G401 (cell line): Measurements from ENCODE around the gene DYNLL2. TPM values are rescaled to one million over a fixed set of nuclear protein-coding genes. Genes with fewer than 3 reads are reported as not detected.
A peak's percentile ranks its signal among the peaks of the same experiment; 100 is the strongest.
"Not testable (repeated sequence)": the region's sequence is repeated elsewhere in the genome, so short reads cannot be mapped to it uniquely, and the experiment has no call there.

ENCODE experiments used
- DNase-seq: peaks from one replicate; pipeline ENCODE4 v3.0.0-alpha.2; 2015; ENCODE audit warnings: low spot score
- in situ Hi-C: cut with HindIII; loops from 2 replicates; pipeline ENCODE4 v1.10.0; 2016; ENCODE audit warnings: low sequenced_read_pairs, mixed read lengths
- total RNA-seq: library from RNA; depleted of rRNA; stranded (reverse); fragments of >200 nt; shearing (Covaris generic); gene quantifications from 2 replicates; pipeline ENCODE4 v1.2.3, GENCODE V29; 2014

Gene DYNLL2
- total RNA-seq, 1 experiment from 2014 or later = 11.5 TPM

DNA sequence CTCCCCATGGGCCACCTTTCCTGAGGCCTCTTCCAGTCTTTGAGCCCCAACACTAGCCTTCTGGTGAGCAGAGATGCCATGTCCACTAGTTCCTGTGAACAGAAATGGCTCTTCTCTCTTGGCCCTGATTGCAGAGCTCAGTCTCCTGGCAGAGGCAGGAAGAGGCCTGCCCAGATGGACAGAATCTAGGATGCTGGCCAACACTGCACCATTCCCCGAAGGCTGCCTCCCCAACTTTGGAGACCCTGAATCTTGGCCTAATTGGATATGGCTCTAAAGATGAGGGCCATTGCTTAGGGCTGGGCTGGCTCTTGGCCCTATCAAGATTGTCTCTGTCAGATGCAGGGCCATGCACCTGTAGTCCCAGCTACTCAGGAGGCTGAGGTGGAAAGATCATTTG is 18.0 kb upstream of the DYNLL2 start:
- in situ Hi-C loops = no loop called here
- DNase-seq = no peak

DNA sequence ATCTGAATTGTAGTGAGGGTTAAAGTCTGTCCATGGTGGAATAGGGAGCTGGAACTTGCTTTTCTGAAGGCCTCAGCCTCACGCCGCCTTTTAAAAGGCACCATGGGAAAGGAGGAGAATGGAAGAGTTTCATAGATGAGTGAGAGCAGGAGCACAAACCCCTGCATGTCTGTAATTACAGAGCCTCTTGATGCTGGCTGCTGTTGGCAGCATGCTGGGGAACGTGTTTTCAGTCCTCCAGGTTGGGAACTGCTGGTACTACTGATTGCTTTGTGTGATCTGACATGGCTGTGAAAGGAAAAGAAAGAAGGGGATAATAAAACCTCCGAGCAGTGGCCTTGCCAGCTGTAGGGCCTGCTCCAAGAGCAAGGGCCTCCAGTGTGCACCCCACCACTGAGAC is 16.8 kb upstream of the DYNLL2 start:
- in situ Hi-C loops = no loop called here
- DNase-seq = no peak

DNA sequence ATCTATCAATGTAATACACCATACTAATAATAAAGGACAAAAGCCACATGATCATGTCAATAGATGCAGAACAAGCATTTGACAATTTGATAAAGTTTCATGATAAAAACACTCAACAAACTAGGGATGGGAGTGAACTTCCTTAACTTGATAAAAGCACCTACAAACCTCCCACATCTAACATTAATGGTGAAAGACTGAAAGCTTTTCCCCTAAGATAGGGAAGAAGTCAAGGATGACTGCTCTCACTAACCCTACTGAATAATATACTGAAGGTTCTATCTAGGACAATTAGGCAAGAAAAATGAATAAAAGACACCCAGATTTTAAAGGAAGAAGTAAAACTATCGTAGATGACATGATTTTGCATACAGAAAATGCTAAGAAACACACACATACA is 10.4 kb upstream of the DYNLL2 start:
- in situ Hi-C loops = no loop called here
- no peak for DNase-seq

- in situ Hi-C loops, DNase-seq: not testable (repeated sequence)
Observed at GRCh38 chr17:58073266-58073665, 10.0 kb upstream of the DYNLL2 start.

DNA sequence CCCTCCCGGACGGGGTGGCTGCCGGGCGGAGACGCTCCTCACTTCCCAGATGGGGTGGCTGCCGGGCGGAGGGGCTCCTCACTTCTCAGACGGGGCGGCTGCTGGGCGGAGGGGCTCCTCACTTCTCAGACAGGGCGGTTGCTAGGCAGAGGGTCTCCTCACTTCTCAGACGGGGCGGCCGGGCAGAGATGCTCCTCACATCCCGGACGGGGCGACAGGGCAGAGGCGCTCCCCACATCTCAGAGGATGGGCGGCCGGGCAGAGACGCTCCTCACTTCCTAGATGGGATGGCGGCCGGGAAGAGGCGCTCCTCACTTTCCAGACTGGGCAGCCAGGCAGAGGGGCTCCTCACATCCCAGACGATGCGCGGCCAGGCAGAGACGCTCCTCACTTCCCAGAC is 8.8 kb upstream of the DYNLL2 start:
- not testable (repeated sequence) for DNase-seq

DNA sequence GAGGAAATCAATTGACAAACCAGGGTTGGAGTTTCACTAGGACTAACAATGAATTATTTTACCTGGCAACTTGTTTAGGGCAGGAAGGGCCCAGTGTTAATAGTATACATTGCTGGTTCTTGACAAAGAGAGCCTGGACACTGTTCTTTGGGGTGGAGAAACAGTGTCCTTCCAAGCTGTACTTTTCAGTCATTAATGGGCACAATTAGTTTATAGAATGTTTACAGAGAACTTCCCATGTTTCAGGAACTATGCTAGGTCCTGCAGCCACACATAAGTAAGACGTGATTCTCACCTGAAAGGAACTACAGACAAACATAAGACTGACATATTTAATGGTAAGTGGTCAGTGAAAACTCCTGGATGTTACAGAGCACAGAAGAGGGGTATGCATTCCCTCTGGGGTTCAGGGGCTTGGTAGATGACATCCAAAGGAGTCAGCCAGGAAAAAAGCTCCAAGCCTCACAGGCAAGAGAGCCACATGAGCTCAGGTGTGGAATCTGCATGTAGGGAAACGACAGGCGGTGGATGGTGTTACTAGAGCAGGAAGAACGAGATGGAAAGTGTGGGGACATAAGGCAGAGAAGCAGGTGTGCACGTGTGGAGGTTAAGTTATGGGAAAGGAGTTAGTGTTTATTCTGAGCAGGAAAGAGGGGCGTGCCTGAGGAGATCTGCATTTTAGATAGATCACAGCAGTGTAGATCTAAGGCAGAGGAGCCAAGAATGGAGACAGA is 3.8 kb upstream of the DYNLL2 start:
- in situ Hi-C loops = no loop called here
- DNase-seq = no peak

More for the DNA sequence above, 8.8 kb upstream of the DYNLL2 start:
- in situ Hi-C loops = not testable (repeated sequence)

DNA sequence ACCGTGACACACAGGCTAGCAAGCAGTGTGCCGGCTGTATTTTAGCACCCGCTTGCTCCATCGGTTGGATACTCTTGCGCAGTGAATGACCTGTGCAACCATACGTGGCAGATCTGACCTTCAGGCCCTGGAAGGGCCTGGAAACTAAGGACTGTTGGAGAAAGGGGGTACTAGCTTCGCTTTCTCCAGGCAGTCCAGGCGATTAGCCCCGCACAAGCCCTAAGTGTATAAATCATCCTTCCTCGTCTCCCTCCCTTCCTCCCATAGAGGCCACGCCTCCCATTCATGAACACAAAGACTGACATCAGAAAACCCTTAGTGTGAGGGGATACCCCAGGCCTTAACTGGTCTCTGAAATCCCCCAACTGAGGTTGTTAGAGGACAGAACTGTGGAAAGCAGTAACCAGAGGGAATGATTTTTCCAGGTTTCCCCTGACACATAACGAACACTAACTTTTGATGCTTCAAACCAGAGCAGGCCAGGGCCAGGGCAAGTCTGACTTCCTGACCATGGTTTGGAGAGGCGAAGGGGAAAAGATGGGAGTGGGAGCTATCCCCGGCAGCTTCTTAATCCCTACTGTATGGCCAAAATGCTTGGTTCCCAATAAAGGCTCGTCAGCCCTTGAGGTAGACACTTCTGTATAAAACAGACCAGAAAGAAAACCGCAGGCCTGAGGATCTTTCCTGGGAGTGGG is 1.4 kb upstream of the DYNLL2 start:
- DNase-seq = no peak
- in situ Hi-C loops = no loop called here

DNA sequence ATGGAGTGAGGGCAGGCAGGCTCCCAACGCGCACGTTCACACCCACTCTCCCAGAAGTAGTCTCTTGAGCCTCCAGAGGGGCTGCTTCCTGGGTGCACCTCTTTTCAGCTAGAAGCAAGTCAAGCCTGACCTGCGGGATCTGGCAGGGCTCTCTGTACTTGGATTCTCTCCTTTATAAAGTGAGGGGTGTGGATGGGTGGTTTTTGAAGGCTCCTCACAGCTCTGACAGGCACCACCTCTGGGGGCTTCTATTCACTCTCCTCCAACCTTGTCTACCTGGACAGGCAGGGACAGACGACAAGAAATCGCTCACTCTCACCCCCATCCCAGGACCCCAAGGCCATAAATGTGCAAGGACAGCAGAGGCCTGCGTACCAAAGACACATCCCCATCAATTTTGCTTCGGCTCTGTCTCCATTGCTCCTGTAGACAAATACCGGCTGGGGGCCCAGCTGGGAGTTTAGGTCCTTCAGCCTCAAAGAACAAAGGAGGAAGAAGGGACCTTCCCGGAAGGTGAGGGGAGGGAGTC is 814 bp upstream of the DYNLL2 start:
- DNase-seq = no peak
- in situ Hi-C loops = no loop called here

GRCh38 chr17:58083491-58084316 is 485 bp downstream of the DYNLL2 start:
- DNase-seq = peak; percentile 38
- in situ Hi-C loops = no loop called here

- DNase-seq = peak; percentile 71
- in situ Hi-C loops = no loop called here
Observed at GRCh38 chr17:58084317-58084981, 1.2 kb downstream of the DYNLL2 start.

DNA sequence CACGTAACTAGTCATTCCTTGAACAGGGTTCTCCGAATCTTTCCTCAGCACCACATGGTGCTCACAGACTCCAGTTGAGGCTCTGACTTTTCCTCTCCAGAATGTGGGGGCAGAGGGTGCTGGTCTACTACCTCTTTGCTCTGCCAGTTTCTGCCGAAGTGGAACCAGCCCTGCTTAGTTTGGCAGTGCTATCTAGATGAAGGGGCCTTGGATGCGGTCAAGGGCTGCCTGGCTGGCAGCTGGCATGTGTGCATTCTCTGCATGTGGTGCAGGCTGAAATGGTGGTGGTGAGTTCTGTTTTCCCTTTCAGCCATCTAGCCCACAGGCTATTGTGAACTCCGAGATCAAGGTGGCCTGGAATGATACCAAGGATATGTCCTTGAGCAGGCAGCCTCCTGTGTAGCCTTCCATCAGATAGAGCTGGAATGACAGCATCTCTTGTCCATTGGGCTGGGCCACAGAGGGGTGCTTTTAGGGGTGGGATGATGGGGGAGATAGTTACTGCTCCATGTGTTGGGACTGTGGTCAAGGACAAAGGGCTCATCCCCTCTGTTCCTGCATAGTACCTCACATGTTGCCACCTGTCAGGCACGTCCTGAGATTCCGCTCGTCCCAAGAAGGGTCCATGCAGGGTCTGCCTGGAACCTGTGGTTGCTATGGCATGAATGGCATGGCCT is 2.0 kb downstream of the DYNLL2 start:
- in situ Hi-C loops = no loop called here
- peak; percentile 43 for DNase-seq

- in situ Hi-C loops = no loop called here
- DNase-seq = no peak
Observed at GRCh38 chr17:58086953-58087352, 3.7 kb downstream of the DYNLL2 start.

GRCh38 chr17:58088624-58089023 is 5.4 kb downstream of the DYNLL2 start:
- in situ Hi-C loops = no loop called here
- DNase-seq = no peak

DNA sequence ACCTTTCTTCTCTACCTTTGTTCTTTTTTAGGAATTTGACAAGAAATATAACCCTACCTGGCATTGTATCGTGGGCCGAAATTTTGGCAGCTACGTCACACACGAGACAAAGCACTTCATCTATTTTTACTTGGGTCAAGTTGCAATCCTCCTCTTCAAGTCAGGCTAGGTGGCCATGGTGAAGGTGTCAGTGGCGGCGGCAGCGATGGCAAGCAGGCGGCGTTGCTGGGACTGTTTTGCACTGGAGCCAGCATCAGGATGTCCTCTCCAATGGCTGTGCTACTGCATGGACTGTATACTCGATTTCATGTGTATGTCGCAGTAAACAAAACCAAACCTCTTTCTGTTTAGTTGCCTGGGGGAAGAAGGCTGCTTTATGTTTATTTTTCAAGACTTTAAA is 5.9 kb downstream of the DYNLL2 start:
- in situ Hi-C loops = no loop called here
- DNase-seq = peak; percentile 56

DNA sequence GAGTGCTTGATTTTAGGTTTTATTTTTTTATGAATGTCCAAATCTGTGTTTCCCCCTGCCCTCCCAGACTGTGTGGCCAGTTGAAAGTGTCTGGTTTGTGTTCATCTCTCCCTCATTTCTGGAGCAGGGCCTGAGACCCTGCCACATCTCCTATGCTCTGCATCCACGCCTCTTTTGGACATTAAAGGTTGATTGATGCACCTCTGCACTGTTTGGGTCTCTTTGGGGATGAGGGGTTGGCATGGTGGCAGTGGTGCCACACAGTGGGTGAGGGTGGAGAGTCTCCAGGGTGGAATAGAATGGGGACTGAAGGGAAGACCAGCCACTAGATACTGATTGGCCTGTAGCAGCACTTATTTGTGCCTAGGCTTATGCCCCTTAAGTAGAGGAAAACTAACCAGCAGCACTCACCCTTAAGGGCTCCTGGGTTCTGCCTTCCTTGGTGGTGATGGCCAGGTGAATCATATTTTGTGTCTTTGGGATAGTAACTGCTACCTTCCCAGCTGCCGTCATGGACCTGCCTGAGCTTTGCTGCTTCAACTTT is 7.9 kb downstream of the DYNLL2 start:
- in situ Hi-C loops = no loop called here
- DNase-seq = no peak

- in situ Hi-C loops = no loop called here
- DNase-seq = no peak
Observed at GRCh38 chr17:58092101-58092796, 9.0 kb downstream of the DYNLL2 start.

GRCh38 chr17:58092797-58093385 is 9.7 kb downstream of the DYNLL2 start:
- in situ Hi-C loops = no loop called here
- DNase-seq = no peak

GRCh38 chr17:58094118-58094517 is 10.9 kb downstream of the DYNLL2 start:
- no peak for DNase-seq
- in situ Hi-C loops = no loop called here
